NCI-H187 (cell line): Measurements from ENCODE around the gene VMO1.

ENCODE experiments used
- DNase-seq, 2 experiments: peaks; one replicate each; lab custom pipeline; 2025; lab: John Stamatoyannopoulos, UW

The VMO1 gene

GRCh38 chr17:4800462-4801196, 14.5 kb upstream of the VMO1 start:
- DNase-seq, result no peak

- DNase-seq, result no peak
These were observed 10.4 kb upstream of the VMO1 start for GRCh38 chr17:4796552-4796920.

GRCh38 chr17:4795168-4795567, 9.0 kb upstream of the VMO1 start:
- DNase-seq, result no peak

GRCh38 chr17:4790705-4791088, 4.5 kb upstream of the VMO1 start:
- DNase-seq, result no peak

- DNase-seq, result peak; percentile 32 to 61
These were observed 4.0 kb upstream of the VMO1 start for GRCh38 chr17:4789951-4790704.

- DNase-seq, result no peak
These were observed 3.5 kb upstream of the VMO1 start for GRCh38 chr17:4789701-4789950.

GRCh38 chr17:4788807-4789700, 2.9 kb upstream of the VMO1 start, which contains the start of gene GLTPD2:
TSS of gene GLTPD2 (plus strand) at chr17:4788964. CDS start at chr17:4789012, 48 bp downstream.
- DNase-seq, result no peak

GRCh38 chr17:4788159-4788806, 2.1 kb upstream of the VMO1 start:
- no peak for DNase-seq

- DNase-seq, result no peak
These were observed 352 bp upstream of the VMO1 start for GRCh38 chr17:4786516-4786915.

- DNase-seq, result no peak
These were observed 656 bp downstream of the VMO1 start for GRCh38 chr17:4785311-4786105.

- DNase-seq, result no peak
These were observed 3.5 kb downstream of the VMO1 start for GRCh38 chr17:4782652-4783051.

- DNase-seq, result no peak
These were observed 5.7 kb downstream of the VMO1 start for GRCh38 chr17:4780325-4780955.

- DNase-seq, result no peak
These were observed 8.0 kb downstream of the VMO1 start for GRCh38 chr17:4777969-4778760.

- no peak for DNase-seq
These were observed 13.9 kb downstream of the VMO1 start for GRCh38 chr17:4772235-4772613.

GRCh38 chr17:4771519-4772234, 14.5 kb downstream of the VMO1 start, which contains the start of gene TM4SF5:
TSS of gene TM4SF5 (plus strand) at chr17:4771886. CDS start at chr17:4771923, 37 bp downstream.
- DNase-seq, result no peak

GRCh38 chr17:4769628-4770027, 16.5 kb downstream of the VMO1 start:
- DNase-seq, result no peak

GRCh38 chr17:4768298-4768697, 17.9 kb downstream of the VMO1 start:
- no peak for DNase-seq

GRCh38 chr17:4766723-4767122, 19.4 kb downstream of the VMO1 start:
- no peak for DNase-seq

GRCh38 chr17:4766201-4766600, 20.0 kb downstream of the VMO1 start:
- no peak for DNase-seq
